ENCODE data around the gene ACSM2A.
"Not testable (repeated sequence)": the region's sequence is repeated elsewhere in the genome, so short reads cannot be mapped to it uniquely, and the experiment has no call there.

The ACSM2A gene

GRCh38 chr16:20424129-20424866, 27.0 kb upstream of the ACSM2A start:
- no peak for DNase-seq (ENCODE audit: low read depth)
- no peak for TF ChIP-seq CTCF (IDR thresholded peaks at IDR 0.05; ENCODE audit: low read depth, low read length, missing control alignments)

DNA sequence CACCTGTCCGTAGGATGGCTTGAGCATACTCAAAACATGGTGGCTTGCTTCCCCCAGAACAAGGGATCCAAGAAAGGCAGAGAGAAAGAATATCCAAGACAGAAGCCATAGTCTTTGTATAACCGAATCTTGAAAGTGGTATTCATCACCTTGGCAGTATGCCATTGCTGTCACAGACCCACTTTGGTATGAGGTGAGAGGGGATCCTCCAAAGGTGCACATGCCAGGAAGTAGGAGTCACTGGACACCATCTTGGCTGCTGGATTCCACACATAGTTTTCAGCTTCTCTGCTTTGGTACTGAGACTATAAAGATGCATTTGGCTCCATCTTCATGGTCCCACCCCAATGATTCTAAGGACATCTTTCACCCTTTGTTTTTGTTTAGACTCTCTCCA, 23.9 kb upstream of the ACSM2A start:
- not testable (repeated sequence) for H3K4me3 ChIP-seq (ENCODE audit: low read depth, low read length); DNase-seq (ENCODE audit: low read depth)

More at GRCh38 chr16:20424129-20424866, 27.0 kb upstream of the ACSM2A start:
- H3K4me3 ChIP-seq (ENCODE audit: low read depth, low read length): no peak overlapping the region

DNA sequence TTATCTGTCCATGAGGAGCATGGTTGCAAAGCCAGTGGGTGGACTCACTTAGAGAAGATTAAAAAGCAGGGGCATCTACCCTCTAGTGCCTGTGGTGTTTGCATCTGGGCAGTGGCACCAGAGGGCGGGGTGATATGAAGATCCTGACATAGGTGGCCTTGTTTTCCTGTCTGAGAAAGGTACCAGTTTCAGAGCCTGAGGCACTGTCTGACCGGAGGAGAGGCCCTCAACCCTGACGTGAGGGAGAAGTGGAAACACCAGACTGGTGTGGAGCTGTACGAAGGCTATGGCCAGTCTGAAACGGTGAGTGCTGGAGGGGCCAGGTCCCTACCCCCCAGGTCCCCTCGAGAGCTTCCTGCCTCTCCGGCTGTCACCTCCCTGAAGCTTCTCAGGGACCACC, 21.8 kb upstream of the ACSM2A start:
- DNase-seq (ENCODE audit: low read depth); H3K4me3 ChIP-seq (ENCODE audit: low read depth, low read length): not testable (repeated sequence)

- not testable (repeated sequence) for H3K4me3 ChIP-seq (ENCODE audit: low read depth, low read length); DNase-seq (ENCODE audit: low read depth)
These were observed 20.8 kb upstream of the ACSM2A start for GRCh38 chr16:20430480-20430879.

DNA sequence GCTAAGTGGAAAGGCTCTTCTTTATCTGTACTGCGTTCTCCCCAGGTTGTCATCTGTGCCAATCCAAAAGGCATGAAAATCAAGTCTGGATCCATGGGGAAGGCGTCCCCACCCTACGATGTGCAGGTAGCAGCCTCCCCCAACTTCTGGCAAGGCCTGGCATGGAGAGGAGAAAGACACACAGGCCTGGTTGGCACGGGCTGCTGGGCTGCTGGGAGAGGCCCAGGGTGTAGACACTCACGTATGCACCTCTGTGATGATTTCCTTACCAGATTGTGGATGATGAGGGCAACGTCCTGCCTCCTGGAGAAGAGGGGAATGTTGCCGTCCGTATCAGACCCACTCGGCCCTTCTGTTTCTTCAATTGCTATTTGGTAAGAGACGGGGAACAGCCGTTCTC, 20.4 kb upstream of the ACSM2A start:
- no peak for DNase-seq (ENCODE audit: low read depth)
- TF ChIP-seq CTCF (IDR thresholded peaks at IDR 0.05; ENCODE audit: low read depth, low read length, missing control alignments): no peak
- no peak overlapping the region for H3K4me3 ChIP-seq (ENCODE audit: low read depth, low read length)

DNA sequence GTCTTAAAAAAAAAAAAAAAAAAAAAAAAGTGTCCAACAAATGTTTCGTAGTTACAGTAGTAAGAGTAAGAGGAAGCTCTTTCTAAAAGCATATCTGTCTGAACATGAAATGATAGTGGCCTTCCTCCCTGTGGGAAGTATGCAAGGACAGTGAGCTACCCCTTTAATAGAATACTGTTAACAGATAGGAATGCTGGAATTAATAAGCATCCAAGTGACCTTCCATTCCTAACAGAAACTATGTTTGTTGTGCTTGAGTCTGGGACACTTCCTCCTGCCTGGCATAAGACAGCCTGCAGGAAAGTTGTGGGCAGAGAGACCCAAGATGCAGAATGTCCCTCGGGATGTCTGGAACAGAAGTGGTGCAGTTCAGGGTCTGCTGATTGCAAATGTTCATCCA, 12.4 kb upstream of the ACSM2A start:
- not testable (repeated sequence) for H3K4me3 ChIP-seq (ENCODE audit: low read depth, low read length); DNase-seq (ENCODE audit: low read depth)

DNA sequence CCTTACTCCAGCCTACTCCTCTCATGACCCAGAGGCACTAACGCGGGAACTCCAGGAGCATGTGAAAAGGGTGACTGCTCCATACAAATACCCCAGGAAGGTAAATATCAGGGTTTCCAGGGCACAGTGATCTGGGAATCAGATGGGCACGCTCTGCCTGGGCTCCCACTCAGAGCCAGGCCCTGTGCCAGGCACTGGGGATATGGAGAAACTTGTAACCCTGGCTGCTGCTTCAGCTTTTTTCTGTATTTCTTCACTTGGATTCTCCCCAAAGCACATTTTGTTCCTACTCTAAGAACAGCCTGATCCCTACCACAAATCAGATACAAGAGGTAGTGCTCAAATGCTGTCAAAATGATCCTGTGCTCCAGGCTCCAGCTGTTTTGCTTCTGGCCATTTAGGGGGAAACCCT, 11.5 kb upstream of the ACSM2A start:
- DNase-seq (ENCODE audit: low read depth): not testable (repeated sequence)

DNA sequence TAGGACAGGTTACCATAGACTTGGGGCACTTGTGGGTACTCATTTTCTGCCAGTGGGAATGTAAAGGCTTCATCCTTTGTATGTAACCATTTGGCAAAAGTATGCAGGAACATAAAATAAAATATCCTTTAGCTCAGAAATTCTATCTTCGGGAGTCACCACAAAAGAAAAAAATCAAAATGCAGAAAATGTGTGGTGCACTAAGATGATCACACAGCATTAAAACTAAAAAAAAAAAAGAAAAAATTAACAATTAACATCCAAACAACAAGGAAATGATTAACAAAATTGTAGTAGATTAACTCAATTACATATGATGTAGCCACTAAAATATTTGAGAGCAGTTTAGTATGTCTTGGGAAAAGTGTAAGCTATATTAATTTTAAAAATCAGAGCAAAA, 10.6 kb upstream of the ACSM2A start:
- not testable (repeated sequence) for DNase-seq (ENCODE audit: low read depth); H3K4me3 ChIP-seq (ENCODE audit: low read depth, low read length)

More for the DNA sequence above, 11.5 kb upstream of the ACSM2A start:
- not testable (repeated sequence) for H3K4me3 ChIP-seq (ENCODE audit: low read depth, low read length)

DNA sequence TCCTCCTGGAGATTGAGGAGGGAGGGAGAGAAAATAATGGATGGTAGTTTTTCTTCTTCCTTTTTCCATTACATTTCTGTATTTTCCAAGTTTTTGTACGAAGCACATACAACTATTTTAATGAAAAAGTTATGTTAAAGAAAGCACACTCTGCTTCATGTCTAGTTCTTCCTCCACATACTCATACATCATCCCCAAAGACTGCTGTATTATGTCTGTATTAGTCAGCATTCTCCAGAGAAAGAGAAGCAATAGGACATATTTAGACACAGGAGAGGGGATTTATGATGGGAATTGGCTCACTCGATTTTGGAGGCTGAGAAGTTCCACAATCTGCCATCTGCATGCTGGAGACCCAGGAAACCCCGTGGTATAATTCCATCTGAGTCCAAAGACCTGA, 10.1 kb upstream of the ACSM2A start:
- no peak for DNase-seq (ENCODE audit: low read depth)
- H3K4me3 ChIP-seq (ENCODE audit: low read depth, low read length): no peak overlapping the region
- no peak for TF ChIP-seq CTCF (IDR thresholded peaks at IDR 0.05; ENCODE audit: low read depth, low read length, missing control alignments)

- DNase-seq (ENCODE audit: low read depth); H3K4me3 ChIP-seq (ENCODE audit: low read depth, low read length): not testable (repeated sequence)
These were observed 9.5 kb upstream of the ACSM2A start for GRCh38 chr16:20441859-20442258.

DNA sequence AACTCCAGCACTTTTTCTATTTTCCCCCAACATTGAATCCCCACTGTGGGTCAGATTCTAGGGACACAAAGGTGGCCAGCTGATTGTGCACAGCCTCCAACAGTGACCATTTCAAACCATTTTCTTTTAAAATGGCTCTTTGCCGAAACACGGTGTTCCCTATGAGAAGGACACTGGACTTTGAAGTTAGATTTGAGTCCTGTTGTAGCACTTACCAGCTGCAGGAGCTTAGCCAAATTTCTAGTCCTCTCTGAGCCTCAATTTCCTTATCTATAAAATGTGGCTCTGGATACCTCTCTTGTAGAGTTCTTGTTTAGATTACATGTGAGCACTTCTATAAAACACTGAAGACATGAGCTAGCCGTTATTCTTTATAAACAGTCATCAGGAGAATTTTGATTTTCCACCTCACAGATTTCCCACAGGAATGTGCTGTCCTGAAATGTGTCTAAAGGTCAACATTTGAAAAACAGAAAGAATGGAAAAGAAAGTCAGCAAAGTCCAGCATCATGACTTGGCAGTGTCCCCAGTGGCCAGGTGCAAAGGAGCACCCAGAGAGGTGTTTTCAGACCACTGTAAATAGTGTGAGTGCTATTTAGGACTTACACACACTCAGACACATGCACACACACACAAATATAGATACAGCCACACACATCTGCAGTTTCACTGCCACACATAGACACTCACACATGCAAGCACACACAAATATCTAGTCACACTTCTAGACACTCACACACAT, 4.5 kb upstream of the ACSM2A start:
- DNase-seq (ENCODE audit: low read depth); H3K4me3 ChIP-seq (ENCODE audit: low read depth, low read length): not testable (repeated sequence)

DNA sequence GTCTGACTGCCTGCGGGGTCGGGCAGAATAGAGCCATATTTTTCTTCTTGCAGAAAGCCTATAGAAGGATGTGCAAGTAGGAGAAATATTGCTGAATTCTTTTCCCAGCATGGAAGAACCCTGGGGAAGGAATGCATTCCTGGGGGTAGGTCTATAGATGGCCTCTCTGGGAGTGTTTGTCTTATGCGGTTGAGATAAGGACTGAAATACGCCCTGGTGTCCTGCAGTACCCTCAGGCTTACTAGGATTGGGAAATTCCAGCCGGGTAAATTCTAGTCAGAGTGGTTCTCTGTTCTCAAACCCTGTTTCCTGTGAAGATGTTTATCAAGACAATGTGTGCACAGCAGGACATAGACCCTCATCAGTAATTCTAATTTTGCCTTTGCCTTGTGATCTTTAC, 2.3 kb downstream of the ACSM2A start:
- not testable (repeated sequence) for H3K4me3 ChIP-seq (ENCODE audit: low read depth, low read length); DNase-seq (ENCODE audit: low read depth)

GRCh38 chr16:20459227-20459626, 7.9 kb downstream of the ACSM2A start:
- not testable (repeated sequence) for H3K4me3 ChIP-seq (ENCODE audit: low read depth, low read length); DNase-seq (ENCODE audit: low read depth)

GRCh38 chr16:20460313-20460712, 9.0 kb downstream of the ACSM2A start:
- H3K4me3 ChIP-seq (ENCODE audit: low read depth, low read length); DNase-seq (ENCODE audit: low read depth): not testable (repeated sequence)

DNA sequence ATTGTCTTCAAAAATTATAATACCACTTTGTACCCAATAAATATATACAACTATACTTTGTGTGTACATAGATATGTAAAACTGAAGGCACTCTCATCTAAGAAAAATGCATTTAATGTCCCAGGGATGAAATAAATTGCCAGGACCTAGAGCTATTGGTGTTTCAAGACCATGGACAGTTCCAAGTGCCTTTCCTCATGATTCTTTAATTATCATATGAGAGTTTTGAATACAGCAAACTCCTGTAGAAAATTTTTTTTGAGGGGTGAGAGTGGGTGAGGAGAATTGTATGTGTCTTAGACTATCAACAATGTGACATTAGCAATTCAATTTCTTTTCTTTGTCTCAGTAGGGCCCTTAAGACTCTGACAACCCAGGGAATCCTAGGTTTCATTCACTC, 17.6 kb downstream of the ACSM2A start:
- H3K4me3 ChIP-seq (ENCODE audit: low read depth, low read length): not testable (repeated sequence)

GRCh38 chr16:20469930-20470329, 18.6 kb downstream of the ACSM2A start:
- not testable (repeated sequence) for H3K4me3 ChIP-seq (ENCODE audit: low read depth, low read length); DNase-seq (ENCODE audit: low read depth)

More for the DNA sequence above, 17.6 kb downstream of the ACSM2A start:
- DNase-seq (ENCODE audit: low read depth): not testable (repeated sequence)
